H9 (cell line): ENCODE data around the gene UTS2. TPM values are rescaled to one million over a fixed set of nuclear protein-coding genes. Genes with fewer than 3 reads are reported as not detected.

ENCODE experiments used
- DNase-seq: peaks from one replicate; pipeline ENCODE4 v3.0.0-alpha.2; 2017
- H2AFZ ChIP-seq: one replicate; pipeline ENCODE4 v1.6.1; 2013; ENCODE audit warnings: mild to moderate bottlenecking, low read length, control low read depth, moderate library complexity
- H2AK5ac ChIP-seq: 2 replicates; pipeline ENCODE4 v1.6.1; 2013; ENCODE audit warnings: low read length, control low read depth, mixed read lengths; ENCODE audit not compliant: insufficient read length
- H2BK120ac ChIP-seq: one replicate; pipeline ENCODE4 v1.6.1; 2013; ENCODE audit warnings: low read depth, mild to moderate bottlenecking, low read length, control low read depth, inconsistent platforms; ENCODE audit not compliant: poor library complexity, severe bottlenecking
- H2BK12ac ChIP-seq: 2 replicates; pipeline ENCODE4 v1.6.1; 2013; ENCODE audit warnings: low read length, control low read depth, mixed read lengths, low read depth; ENCODE audit not compliant: insufficient read length
- H2BK15ac ChIP-seq: 2 replicates; pipeline ENCODE4 v1.6.1; 2013; ENCODE audit warnings: low read depth, low read length, control low read depth
- H2BK20ac ChIP-seq: one replicate; pipeline ENCODE4 v1.6.1; 2013; ENCODE audit warnings: low read depth, mild to moderate bottlenecking, low read length, control low read depth, inconsistent platforms; ENCODE audit not compliant: poor library complexity, severe bottlenecking
- H2BK5ac ChIP-seq: 2 replicates; pipeline ENCODE4 v1.6.1; 2013; ENCODE audit warnings: low read length, control low read depth, mixed read lengths; ENCODE audit not compliant: insufficient read length
- H3K14ac ChIP-seq: 2 replicates; pipeline ENCODE4 v1.6.1; 2013; ENCODE audit warnings: low read length, control low read depth; ENCODE audit not compliant: insufficient read depth
- H3K18ac ChIP-seq: 2 replicates; pipeline ENCODE4 v1.6.1; 2013; ENCODE audit warnings: low read depth, mild to moderate bottlenecking, mixed read lengths, low read length, control low read depth; ENCODE audit not compliant: insufficient read length
- H3K23ac ChIP-seq: 2 replicates; pipeline ENCODE4 v1.6.1; 2013; ENCODE audit warnings: low read length, control low read depth, mixed read lengths, low read depth; ENCODE audit not compliant: insufficient read length
- H3K23me2 ChIP-seq: 2 replicates; pipeline ENCODE4 v1.6.1; 2013; ENCODE audit warnings: low read depth, mild to moderate bottlenecking, mixed read lengths, low read length, control low read depth; ENCODE audit not compliant: insufficient read length, poor library complexity, severe bottlenecking
- H3K27ac ChIP-seq: 2 replicates; pipeline ENCODE4 v1.5.1; 2013; ENCODE audit warnings: low read length, control low read depth, mixed read lengths, low read depth; ENCODE audit not compliant: insufficient read length
- H3K27me3 ChIP-seq: 2 replicates; pipeline ENCODE4 v1.6.1; 2013; ENCODE audit warnings: low read length, control low read depth, inconsistent platforms; ENCODE audit not compliant: insufficient read depth
- H3K4ac ChIP-seq: 2 replicates; pipeline ENCODE4 v1.6.1; 2013; ENCODE audit warnings: low read depth, mild to moderate bottlenecking, control low read depth, inconsistent platforms, low read length, moderate library complexity
- H3K4me1 ChIP-seq: 2 replicates; pipeline ENCODE4 v1.6.1; 2013; ENCODE audit warnings: low read length, control low read depth, inconsistent platforms; ENCODE audit not compliant: insufficient read depth
- H3K4me2 ChIP-seq: 2 replicates; pipeline ENCODE4 v1.6.1; 2013; ENCODE audit warnings: low read length, control low read depth, mixed read lengths; ENCODE audit not compliant: insufficient read length, insufficient read depth
- H3K56ac ChIP-seq: 2 replicates; pipeline ENCODE4 v1.6.1; 2013; ENCODE audit warnings: low read depth, mild to moderate bottlenecking, mixed read lengths, low read length, control low read depth; ENCODE audit not compliant: insufficient read length
- H3K79me1 ChIP-seq: 2 replicates; pipeline ENCODE4 v1.6.1; 2013; ENCODE audit warnings: low read depth, mild to moderate bottlenecking, moderate library complexity, low read length, control low read depth, inconsistent platforms; ENCODE audit not compliant: insufficient read depth, poor library complexity, severe bottlenecking
- H3K79me2 ChIP-seq: 2 replicates; pipeline ENCODE4 v1.6.1; 2013; ENCODE audit warnings: low read length, control low read depth, inconsistent platforms; ENCODE audit not compliant: insufficient read depth
- H3K9ac ChIP-seq: 2 replicates; pipeline ENCODE4 v1.6.1; 2013; ENCODE audit warnings: low read length, control low read depth, mixed read lengths; ENCODE audit not compliant: insufficient read length; ENCODE audit errors: extremely low read depth
- H3K9me3 ChIP-seq: one replicate; pipeline ENCODE4 v1.6.1; 2013; ENCODE audit warnings: low read depth, low read length, inconsistent platforms; ENCODE audit not compliant: control insufficient read depth
- H3T11ph ChIP-seq: one replicate; pipeline ENCODE4 v1.6.1; 2013; ENCODE audit warnings: mild to moderate bottlenecking, low read length, control low read depth, inconsistent platforms
- H4K20me1 ChIP-seq: one replicate; pipeline ENCODE4 v1.6.1; 2013; ENCODE audit not compliant: control insufficient read depth, insufficient read length, insufficient read depth
- H4K5ac ChIP-seq: 2 replicates; pipeline ENCODE4 v1.6.1; 2013; ENCODE audit warnings: low read depth, mild to moderate bottlenecking, mixed read lengths, low read length, control low read depth; ENCODE audit not compliant: insufficient read length
- H4K8ac ChIP-seq: replicated peaks from 2 replicates; pipeline ENCODE4 v1.6.1; 2013; ENCODE audit warnings: low read length, control low read depth, mixed read lengths, low read depth; ENCODE audit not compliant: insufficient read length
- H4K91ac ChIP-seq: 2 replicates; pipeline ENCODE4 v1.6.1; 2013; ENCODE audit warnings: low read depth, mild to moderate bottlenecking, moderate library complexity, mixed read lengths, low read length, control low read depth; ENCODE audit not compliant: insufficient read length
- H3K27ac Mint-ChIP-seq, 3 experiments: 2 replicates in 2 of 3; 3 replicates in 1 of 3; pipeline ENCODE4 v1.8.0; 2020 to 2021; ENCODE audit warnings: mixed read lengths in 3 of 3, mild to moderate bottlenecking in 1 of 3, moderate library complexity in 1 of 3
- H3K27me3 Mint-ChIP-seq: 2 replicates; pipeline ENCODE4 v1.8.0; 2021; ENCODE audit warnings: low read depth, mild to moderate bottlenecking, moderate library complexity, mixed read lengths
- H3K36me3 Mint-ChIP-seq, 3 experiments: 2 replicates in 2 of 3; 3 replicates in 1 of 3; pipeline ENCODE4 v1.8.0; 2020 to 2021; ENCODE audit warnings: low read depth in 3 of 3, mixed read lengths in 3 of 3; ENCODE audit not compliant: insufficient read depth in 1 of 3
- H3K4me1 Mint-ChIP-seq, 2 experiments: 2 replicates each; pipeline ENCODE4 v1.8.0; 2020; ENCODE audit warnings: mixed read lengths in 2 of 2
- H3K4me3 Mint-ChIP-seq, 2 experiments: 2 replicates in 1 of 2; 3 replicates in 1 of 2; pipeline ENCODE4 v1.8.0; 2020 to 2021; ENCODE audit warnings: mild to moderate bottlenecking in 2 of 2, mixed read lengths in 2 of 2, moderate library complexity in 1 of 2
- H3K9me3 Mint-ChIP-seq, 2 experiments: 2 replicates in 1 of 2; 3 replicates in 1 of 2; pipeline ENCODE4 v1.8.0; 2020; ENCODE audit warnings: mild to moderate bottlenecking in 2 of 2, mixed read lengths in 2 of 2, moderate library complexity in 1 of 2
- CTCF ChIP-seq: fragments of 200-600 bp; sonication (generic); conservative IDR thresholded peaks from 3 replicates; pipeline ENCODE4 v1.8.0; 2021; ENCODE audit warnings: antibody characterized with exemption, mild to moderate bottlenecking
- WGBS: extraction: QIAGEN DNeasy Blood & Tissue Kit; methylation state at CpG from one replicate; pipeline ENCODE4 v1.1.7; 2013; ENCODE audit warnings: missing lambda C conversion rate, low lambda C conversion rate, mixed read lengths; ENCODE audit not compliant: insufficient read length; ENCODE audit errors: extremely low coverage; 5-methylcytosine and 5-hydroxymethylcytosine counted together
- total RNA-seq: library from RNA; stranded (reverse); gene quantifications from 2 replicates; pipeline ENCODE4 v1.2.1, GENCODE V29; 2021

UTS2 gene
- total RNA-seq, 1 experiment from 2014 or later, result not detected

- Histone ChIP-seq H2BK120ac (no peak overlapping the region), H3K56ac (no peak overlapping the region), H4K20me1 (no peaks in the 10 kb centered on the region), H3K79me1 (no peaks in the 10 kb centered on the region), H3K9ac (no peak overlapping the region), H3K4me1 (no peaks in the 10 kb centered on the region), H3K4me2 (no peak overlapping the region), H3T11ph (no peak overlapping the region), H3K27ac (no peak overlapping the region), H3K79me2 (no peaks in the 10 kb centered on the region), H3K27me3 (no peaks in the 10 kb centered on the region), H3K18ac (no peak overlapping the region), H3K14ac (no peak overlapping the region; the same call in 1 of the 2 replicates), H2BK15ac (no peak overlapping the region), H2BK12ac (no peak overlapping the region), H4K5ac (no peak overlapping the region), H3K23me2 (no peaks in the 10 kb centered on the region), H2BK5ac (no peak overlapping the region), H2AFZ (no peak overlapping the region), H2AK5ac (no peak overlapping the region), H3K4ac (no peak overlapping the region), H4K8ac (no peak overlapping the region), H2BK20ac (no peak overlapping the region), H4K91ac (no peak overlapping the region), H3K23ac (no peak overlapping the region), H3K9me3 (no peaks in the 10 kb centered on the region)
- H3K9me3 Mint-ChIP-seq, result no peaks in the 10 kb centered on the region
- no peak overlapping the region for H3K4me3 Mint-ChIP-seq
- no peak for DNase-seq
- whole genome bisulfite sequencing, result no CpG with 5 or more reads among the region's 15 CpGs
- H3K27me3 Mint-ChIP-seq, result peaks cover 1% of the 10 kb centered on the region
- H3K27ac Mint-ChIP-seq, result no peak overlapping the region
- no peak; the same call in 2 of the 3 replicates for TF ChIP-seq CTCF
- peaks cover 14 to 16% of the 10 kb centered on the region in 2 experiments for H3K4me1 Mint-ChIP-seq
- H3K36me3 Mint-ChIP-seq, result no peaks in the 10 kb centered on the region
These were observed 3.5 kb upstream of the UTS2 start for GRCh38 chr1:7856345-7856744.
